T-cell (primary cell): Measurements from ENCODE around the gene PSTK. TPM values are rescaled to one million over a fixed set of nuclear protein-coding genes. Genes with fewer than 3 reads are reported as not detected.

Experiments
- ATAC-seq, 4 experiments: fragments of 200-7000 bp in 3 of 4; fragments of 150-1000 bp in 1 of 4; cut with Tn5 transposase; replicated peaks in 1 of 4; 1 replicate in 3 of 4; 2 replicates in 1 of 4; pipeline ENCODE4 v1.10.0; 2021; ENCODE audit warnings: moderate library complexity in 3 of 4, mild to moderate bottlenecking in 2 of 4, moderate number of reproducible peaks in 1 of 4
- CTCF ChIA-PET, 2 donors: fragments of 300-600 bp; sonication (Branson Sonifier 250); formaldehyde crosslinking; loops; one replicate each; lab custom pipeline; 2022; ENCODE audit warnings: antibody characterized with exemption in 2 of 2; lab: Charles Lee
- POLR2A ChIA-PET, 2 donors: fragments of 300-600 bp; sonication (Branson Sonifier 250); formaldehyde crosslinking; loops; one replicate each; lab custom pipeline; 2022; ENCODE audit warnings: antibody characterized with exemption in 2 of 2; lab: Charles Lee
- DNase-seq, 35 experiments: peaks; one replicate each; pipeline versions ENCODE4 v3.0.0 to v3.0.0-alpha.2; 2013 to 2023
- H3K27ac ChIP-seq: one replicate; pipeline ENCODE4 v1.5.1; 2013; ENCODE audit warnings: low read length
- H3K27me3 ChIP-seq, 2 experiments: replicated peaks in 1 of 2; 1 replicate in 1 of 2; 2 replicates in 1 of 2; pipeline versions ENCODE4 v1.6.1 to v1.7.0; 2013; ENCODE audit warnings: low read length in 1 of 2, mixed read lengths in 1 of 2; ENCODE audit not compliant: control insufficient read depth in 2 of 2, insufficient read depth in 2 of 2; ENCODE audit errors: extremely low read depth in 1 of 2
- H3K36me3 ChIP-seq, 2 donors: 1 replicate in 1 of 2; 2 replicates in 1 of 2; pipeline versions ENCODE4 v1.6.1 to v1.7.0; 2013; ENCODE audit warnings: low read length in 1 of 2; ENCODE audit not compliant: control insufficient read depth in 2 of 2, insufficient read depth in 1 of 2; ENCODE audit errors: extremely low read depth in 1 of 2
- H3K4me1 ChIP-seq, 2 experiments: 1 replicate in 1 of 2; 2 replicates in 1 of 2; pipeline versions ENCODE4 v1.6.1 to v1.7.0; 2013; ENCODE audit warnings: low read length in 2 of 2, mixed read lengths in 1 of 2; ENCODE audit not compliant: insufficient read depth in 2 of 2, control insufficient read depth in 1 of 2; ENCODE audit errors: extremely low read depth in 1 of 2
- H3K4me3 ChIP-seq, 2 donors: 1 replicate in 1 of 2; 2 replicates in 1 of 2; pipeline versions ENCODE4 v1.5.1 to v1.7.0; 2013; ENCODE audit warnings: mild to moderate bottlenecking in 2 of 2, low read length in 1 of 2, moderate library complexity in 1 of 2; ENCODE audit not compliant: control insufficient read depth in 1 of 2; ENCODE audit errors: extremely low read depth in 1 of 2
- H3K9me3 ChIP-seq: 2 replicates; pipeline ENCODE4 v1.7.0; 2013
- H3K27ac Mint-ChIP-seq, 2 donors: one replicate each; pipeline ENCODE4 v1.8.0; 2020 to 2021; ENCODE audit warnings: mild to moderate bottlenecking in 2 of 2, mixed read lengths in 2 of 2
- H3K27me3 Mint-ChIP-seq, 2 donors: one replicate each; pipeline ENCODE4 v1.8.0; 2021 to 2022; ENCODE audit warnings: mixed read lengths in 2 of 2
- H3K36me3 Mint-ChIP-seq: one replicate; pipeline ENCODE4 v1.8.0; 2021; ENCODE audit warnings: mixed read lengths
- H3K4me1 Mint-ChIP-seq, 3 donors: one replicate each; pipeline ENCODE4 v1.8.0; 2020 to 2022; ENCODE audit warnings: mixed read lengths in 3 of 3, mild to moderate bottlenecking in 1 of 3
- H3K4me3 Mint-ChIP-seq, 3 donors: one replicate each; pipeline ENCODE4 v1.8.0; 2020 to 2022; ENCODE audit warnings: mild to moderate bottlenecking in 3 of 3, mixed read lengths in 3 of 3, moderate library complexity in 3 of 3
- H3K9me3 Mint-ChIP-seq, 3 donors: one replicate each; pipeline ENCODE4 v1.8.0; 2020 to 2022; ENCODE audit warnings: mixed read lengths in 3 of 3
- WGBS: methylation state at CpG from one replicate; pipeline ENCODE4 v1.1.5; 2013; ENCODE audit warnings: missing lambda C conversion rate; ENCODE audit not compliant: insufficient coverage; 5-methylcytosine and 5-hydroxymethylcytosine counted together
- total RNA-seq, 35 experiments: library from RNA in 6 of 35; stranded (reverse) in 6 of 35; fragments of 120-200 nt in 1 of 35; gene quantifications; one replicate each; pipeline versions ENCODE4 v1.2.1 to v1.2.4 and lab custom pipeline; 2013 to 2026

The PSTK gene
- total RNA-seq, 5 donors from 2014 or later (not counting 1 experiment from before 2014, with no cell fraction given), result 3.7 to 12.1 (median 5.2) TPM

GRCh38 chr10:123013456-123014419 is 33.5 kb downstream of the PSTK start:
- WGBS, result 95% methylated on average over 34 of the region's 43 CpGs
- Histone ChIP-seq H3K9me3 (no peaks in the 10 kb centered on the region), H3K4me1 (peaks cover 6 to 11% of the 10 kb centered on the region in 2 experiments), H3K36me3 (no peaks in the 10 kb centered on the region), H3K27ac (no peak overlapping the region), H3K27me3 (no peaks in the 10 kb centered on the region), H3K4me3 (no peak overlapping the region)
- H3K9me3 Mint-ChIP-seq, result no peaks in the 10 kb centered on the region
- ATAC-seq (no peak), DNase-seq (no peak)
- H3K27ac Mint-ChIP-seq, result no peak overlapping the region
- POLR2A ChIA-PET, result interaction anchor here in 1 of 2 donors (0.6 kb wide), 1 partner anchor 128 kb away, joined by 6 read pairs; no protein-coding TSS in a partner anchor
- peaks cover 20 to 39% (median 25%) of the 10 kb centered on the region in 3 donors for H3K4me1 Mint-ChIP-seq
- peaks cover 27% of the 10 kb centered on the region for H3K36me3 Mint-ChIP-seq
- H3K27me3 Mint-ChIP-seq, result no peaks in the 10 kb centered on the region
- CTCF ChIA-PET, result interaction anchor here in 1 of 2 donors (0.6 to 1.1 kb wide), 2 partner anchors 7 to 101 kb away, joined by 3 to 4 read pairs; no protein-coding TSS in a partner anchor
- H3K4me3 Mint-ChIP-seq, result no peak overlapping the region

- H3K36me3 ChIP-seq, result no peaks in the 10 kb centered on the region
- H3K4me3 ChIP-seq, result no peak overlapping the region
- Mint-ChIP-seq H3K9me3 (no peaks in the 10 kb centered on the region), H3K27me3 (no peaks in the 10 kb centered on the region), H3K4me3 (no peak overlapping the region), H3K4me1 (peaks cover 14 to 29% (median 19%) of the 10 kb centered on the region in 3 donors), H3K27ac (no peak overlapping the region), H3K36me3 (peaks cover 27% of the 10 kb centered on the region)
- 100% methylated on average over 2 of the region's 2 CpGs for WGBS
- H3K9me3 ChIP-seq, result no peaks in the 10 kb centered on the region
- ATAC-seq, result no peak
- H3K27ac ChIP-seq, result no peak overlapping the region
- H3K27me3 ChIP-seq, result no peaks in the 10 kb centered on the region
- CTCF ChIA-PET, result interaction anchor here in 1 of 2 donors (0.6 kb wide), 1 partner anchor 100 kb away, joined by 3 read pairs; no protein-coding TSS in a partner anchor
- no peak for DNase-seq
- POLR2A ChIA-PET, result interaction anchor here in 1 of 2 donors (0.6 kb wide), 1 partner anchor 19 kb away, joined by 3 read pairs; no protein-coding TSS in a partner anchor
- peaks cover 1% of the 10 kb centered on the region in 2 experiments for H3K4me1 ChIP-seq
Observed at GRCh38 chr10:123014772-123015171, 34.6 kb downstream of the PSTK start.

GRCh38 chr10:123016228-123016627 is 36.0 kb downstream of the PSTK start:
- Histone ChIP-seq H3K4me1 (no peaks in the 10 kb centered on the region), H3K27me3 (no peaks in the 10 kb centered on the region), H3K9me3 (no peaks in the 10 kb centered on the region), H3K4me3 (no peak overlapping the region), H3K36me3 (no peaks in the 10 kb centered on the region), H3K27ac (no peak overlapping the region)
- Mint-ChIP-seq H3K9me3 (no peaks in the 10 kb centered on the region), H3K27ac (no peak overlapping the region), H3K36me3 (peaks cover 27% of the 10 kb centered on the region), H3K4me3 (no peak overlapping the region), H3K27me3 (no peaks in the 10 kb centered on the region), H3K4me1 (peaks cover 3 to 19% (median 5%) of the 10 kb centered on the region in 3 donors)
- POLR2A ChIA-PET, result interaction anchor here in 1 of 2 donors (0.6 kb wide), 1 partner anchor 14 kb away, joined by 5 read pairs; no protein-coding TSS in a partner anchor
- WGBS, result no CpG with 5 or more reads among the region's 4 CpGs
- no peak for ATAC-seq
- CTCF ChIA-PET, result no interaction called here
- DNase-seq, result no peak

- H3K9me3 Mint-ChIP-seq, result no peaks in the 10 kb centered on the region
Observed at GRCh38 chr10:123017421-123018165, 37.4 kb downstream of the PSTK start.

GRCh38 chr10:123018531-123018930 is 38.3 kb downstream of the PSTK start:
- H3K36me3 Mint-ChIP-seq, result peaks cover 18% of the 10 kb centered on the region
- H3K9me3 Mint-ChIP-seq, result no peaks in the 10 kb centered on the region
- H3K4me3 Mint-ChIP-seq, result no peak overlapping the region
- Histone ChIP-seq H3K27ac (no peak overlapping the region), H3K27me3 (no peaks in the 10 kb centered on the region), H3K9me3 (no peaks in the 10 kb centered on the region), H3K4me1 (no peaks in the 10 kb centered on the region), H3K4me3 (no peak overlapping the region), H3K36me3 (no peaks in the 10 kb centered on the region)
- ATAC-seq (no peak), DNase-seq (no peak)
- ChIA-PET POLR2A (interaction anchor here in 1 of 2 donors (0.6 kb wide), 1 partner anchor 12 kb away, joined by 3 read pairs; no protein-coding TSS in a partner anchor), CTCF (no interaction called here)
- no peaks in the 10 kb centered on the region for H3K27me3 Mint-ChIP-seq
- peaks cover 2 to 19% (median 5%) of the 10 kb centered on the region in 3 donors for H3K4me1 Mint-ChIP-seq
- no CpG with 5 or more reads among the region's 7 CpGs for WGBS
- H3K27ac Mint-ChIP-seq, result no peak overlapping the region

More at GRCh38 chr10:123017421-123018165, 37.4 kb downstream of the PSTK start:
- Mint-ChIP-seq H3K27me3 (no peaks in the 10 kb centered on the region), H3K4me3 (no peak overlapping the region), H3K36me3 (peaks cover 20% of the 10 kb centered on the region), H3K27ac (no peak overlapping the region), H3K4me1 (peaks cover 2 to 19% (median 5%) of the 10 kb centered on the region in 3 donors)
- 81% methylated on average over 4 of the region's 9 CpGs for WGBS
- Histone ChIP-seq H3K9me3 (no peaks in the 10 kb centered on the region), H3K36me3 (no peaks in the 10 kb centered on the region), H3K27ac (no peak overlapping the region), H3K27me3 (no peaks in the 10 kb centered on the region), H3K4me1 (no peaks in the 10 kb centered on the region), H3K4me3 (no peak overlapping the region)
- ChIA-PET POLR2A (interaction anchor here (0.6 kb wide), 2 partner anchors 11 to 65 kb away, joined by 3 read pairs; no protein-coding TSS in a partner anchor), CTCF (interaction anchor here in 1 of 2 donors (0.6 kb wide), 1 partner anchor 248 kb away, joined by 3 read pairs; no protein-coding TSS in a partner anchor)
- DNase-seq (no peak), ATAC-seq (no peak)

- no peaks in the 10 kb centered on the region for H3K4me1 ChIP-seq
- no peak overlapping the region for H3K27ac Mint-ChIP-seq
- no peaks in the 10 kb centered on the region for H3K27me3 ChIP-seq
- POLR2A ChIA-PET, result no interaction called here
- peaks cover 2 to 19% (median 5%) of the 10 kb centered on the region in 3 donors for H3K4me1 Mint-ChIP-seq
- CTCF ChIA-PET, result no interaction called here
- no peaks in the 10 kb centered on the region for H3K9me3 Mint-ChIP-seq
- H3K4me3 ChIP-seq, result no peak overlapping the region
- H3K36me3 ChIP-seq, result no peaks in the 10 kb centered on the region
- 100% methylated on average over 1 of the region's 3 CpGs for whole genome bisulfite sequencing
- no peak overlapping the region for H3K27ac ChIP-seq
- peaks cover 15% of the 10 kb centered on the region for H3K36me3 Mint-ChIP-seq
- H3K4me3 Mint-ChIP-seq, result no peak overlapping the region
- H3K27me3 Mint-ChIP-seq, result no peaks in the 10 kb centered on the region
- no peaks in the 10 kb centered on the region for H3K9me3 ChIP-seq
- ATAC-seq (no peak), DNase-seq (no peak)
Observed at GRCh38 chr10:123019264-123019663, 39.1 kb downstream of the PSTK start.
